Mononuclear cell (primary cell): ENCODE results near the gene HMX2. TPM values are rescaled to one million over a fixed set of nuclear protein-coding genes. Genes with fewer than 3 reads are reported as not detected.

ENCODE experiments used
- H3K27me3 ChIP-seq: 2 replicates; pipeline ENCODE4 v1.6.0; 2011; ENCODE audit warnings: low read length, control low read depth; ENCODE audit not compliant: insufficient read depth
- H3K4me1 ChIP-seq: 2 replicates; pipeline ENCODE4 v1.5.1; 2011; ENCODE audit warnings: mild to moderate bottlenecking, low read length, control low read depth; ENCODE audit not compliant: insufficient read depth
- H3K4me3 ChIP-seq: 2 replicates; pipeline ENCODE4 v1.5.1; 2011; ENCODE audit warnings: mild to moderate bottlenecking, low read length, moderate library complexity
- H3K9me3 ChIP-seq: 2 replicates; pipeline ENCODE4 v1.5.1; 2011; ENCODE audit warnings: low read depth, mild to moderate bottlenecking, control low read depth, low read length
- total RNA-seq: library from RNA; depleted of rRNA; stranded (reverse); fragments of >200 nt; gene quantifications from one replicate; pipeline ENCODE4 v1.2.3, GENCODE V29; 2012

HMX2 gene
- total RNA-seq, 1 donor = not detected

DNA sequence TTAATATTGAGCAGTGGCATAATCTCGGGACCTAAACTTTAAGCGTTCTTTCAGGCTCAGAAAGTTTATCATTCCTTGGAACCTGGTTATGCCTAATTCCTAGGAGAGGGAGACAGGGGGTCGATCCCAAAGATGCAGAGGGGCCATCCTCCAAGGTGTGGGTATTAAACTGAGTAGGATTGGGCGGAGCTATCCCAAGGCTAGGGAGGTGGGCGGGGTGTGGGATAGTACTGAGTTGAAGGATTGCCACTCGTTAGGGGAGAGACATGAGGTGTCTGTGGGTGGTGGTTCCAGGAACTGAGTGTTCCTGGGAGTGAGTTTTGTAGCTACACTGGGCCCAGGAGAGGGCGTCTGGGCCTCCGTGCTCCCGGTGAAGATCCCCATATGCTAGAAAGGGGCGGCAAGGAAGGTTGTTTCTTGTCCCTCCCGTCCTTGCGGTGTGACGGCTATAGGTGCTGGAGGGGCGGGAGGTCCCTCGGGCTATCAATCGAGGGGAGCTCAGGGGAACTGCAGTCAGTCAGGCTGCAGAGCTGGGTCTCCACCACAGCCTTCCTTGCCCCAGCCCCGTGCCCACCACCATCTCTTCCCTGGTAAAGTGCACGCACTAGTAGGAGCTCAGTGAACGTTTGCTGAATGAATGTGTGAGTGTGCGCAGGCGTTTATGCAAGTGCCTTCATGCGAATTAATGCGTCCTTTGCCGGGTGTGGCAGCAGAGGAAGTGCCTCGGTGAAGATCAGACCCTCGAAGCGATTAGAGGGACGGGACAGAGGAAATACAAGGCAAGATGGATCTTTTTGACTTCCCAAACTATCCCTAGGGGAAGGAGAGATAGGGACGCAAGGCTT is 3.0 kb upstream of the HMX2 start:
- H3K4me3 ChIP-seq = no peak overlapping the region
- no peaks in the 10 kb centered on the region for H3K9me3 ChIP-seq
- H3K4me1 ChIP-seq = peaks cover 46% of the 10 kb centered on the region

DNA sequence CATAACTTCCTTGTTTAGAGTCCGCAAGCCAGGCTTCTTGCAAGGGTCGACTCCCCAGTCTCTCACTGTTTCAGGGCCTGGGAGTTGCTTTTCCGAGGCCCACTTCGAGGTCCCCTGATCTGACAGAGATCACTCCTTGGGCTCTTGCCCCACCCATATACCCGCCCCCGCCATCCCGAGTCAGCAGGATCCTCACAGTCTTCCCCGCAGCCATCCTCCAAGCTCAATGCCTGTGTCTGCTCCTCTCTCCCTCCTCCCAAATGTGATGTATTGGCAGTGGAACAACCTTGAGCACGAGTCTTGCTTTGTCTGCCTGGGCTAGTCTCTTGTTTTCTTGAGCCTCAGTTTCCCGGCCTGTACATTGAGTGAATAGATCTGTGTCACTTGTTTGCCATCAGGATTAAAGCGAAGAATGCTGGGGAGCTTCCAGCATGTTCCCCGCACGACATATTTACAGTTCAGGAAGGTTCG is 2.4 kb upstream of the HMX2 start:
- H3K4me3 ChIP-seq = no peak overlapping the region
- H3K4me1 ChIP-seq = peaks cover 53% of the 10 kb centered on the region
- no peaks in the 10 kb centered on the region for H3K9me3 ChIP-seq

More for the DNA sequence above, 3.0 kb upstream of the HMX2 start:
- H3K27me3 ChIP-seq = peaks cover 95% of the 10 kb centered on the region

DNA sequence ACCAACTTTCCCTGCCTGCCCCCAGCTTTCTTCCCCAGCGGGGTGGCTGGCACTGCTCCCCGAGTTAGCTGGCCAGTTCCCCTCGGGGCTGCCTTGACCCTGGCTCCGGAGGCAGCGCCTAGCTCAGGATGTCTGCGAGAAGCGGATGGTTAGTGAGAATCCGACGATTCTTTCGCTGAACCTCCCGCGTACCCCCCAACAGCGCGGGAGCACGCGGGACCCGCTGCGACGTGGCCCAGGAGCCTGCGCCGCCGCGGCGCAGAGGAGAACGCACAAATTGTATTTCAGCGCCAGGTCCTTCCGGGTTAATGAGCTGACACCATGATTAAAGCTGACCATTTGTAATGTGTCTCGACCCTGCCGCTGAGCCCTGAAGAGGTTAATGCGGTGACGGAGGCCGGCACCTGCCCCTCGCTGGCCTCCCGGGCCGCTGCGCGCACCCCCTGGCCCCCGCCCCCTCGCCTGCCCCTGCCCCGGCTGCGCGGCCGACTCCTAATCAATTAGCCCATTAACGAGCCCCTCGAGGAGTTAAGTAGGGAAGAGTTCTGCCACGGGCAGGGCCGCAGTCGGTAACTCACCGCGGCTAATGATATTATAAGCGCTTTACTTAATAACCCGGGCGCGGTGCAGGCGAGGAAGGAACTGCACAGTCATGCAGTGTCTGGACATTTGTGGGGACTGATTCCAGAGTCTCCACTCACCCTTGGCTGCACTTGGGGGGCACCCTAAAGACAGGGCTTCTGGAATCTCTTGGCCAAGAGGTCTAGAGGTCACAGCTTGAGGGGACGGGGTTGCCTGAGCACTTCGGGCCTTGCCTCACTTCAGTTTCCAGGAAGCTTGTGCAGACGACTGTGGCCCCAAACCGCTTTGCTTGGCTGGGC is 1.7 kb upstream of the HMX2 start:
- H3K4me1 ChIP-seq = peaks cover 60% of the 10 kb centered on the region
- peaks cover 95% of the 10 kb centered on the region for H3K27me3 ChIP-seq
- no peak overlapping the region for H3K4me3 ChIP-seq
- H3K9me3 ChIP-seq = no peaks in the 10 kb centered on the region

More for the DNA sequence above, 2.4 kb upstream of the HMX2 start:
- peaks cover 95% of the 10 kb centered on the region for H3K27me3 ChIP-seq

DNA sequence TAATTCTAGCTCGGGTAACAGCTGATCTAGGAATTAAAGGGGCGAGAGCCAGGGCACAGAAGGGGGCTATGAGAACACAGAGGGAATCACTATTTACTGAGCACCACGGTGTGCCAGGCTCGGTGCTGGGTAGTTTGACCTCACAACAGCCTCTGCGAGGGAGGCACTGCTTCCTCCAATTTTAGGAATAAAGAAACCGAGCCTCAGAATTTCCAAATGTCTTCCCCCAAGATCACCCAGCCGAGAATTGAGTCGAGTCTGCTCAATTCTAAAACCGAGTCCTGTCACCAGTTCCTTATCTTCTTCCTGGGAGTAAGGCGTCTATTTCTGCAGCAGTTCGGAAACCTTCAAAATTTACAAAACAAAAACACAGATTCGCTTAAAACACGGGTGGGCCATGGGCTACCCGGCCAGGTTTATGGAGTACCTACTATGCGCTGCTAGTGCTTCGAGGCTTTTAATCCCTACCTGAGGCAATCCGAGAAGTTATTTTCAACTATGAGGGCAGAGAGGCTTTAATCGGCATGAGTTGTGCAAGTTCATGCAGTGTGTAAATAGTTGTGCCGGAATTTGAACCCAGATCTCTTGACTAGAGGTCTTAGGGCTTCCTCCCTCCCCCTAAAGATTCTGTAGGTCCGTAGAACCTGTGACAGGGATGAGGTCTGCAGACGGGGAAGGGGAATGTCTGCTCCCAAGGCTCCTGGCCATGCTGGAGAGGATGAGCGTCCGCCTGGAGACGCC is 872 bp upstream of the HMX2 start:
- H3K4me1 ChIP-seq = peaks cover 64% of the 10 kb centered on the region
- no peak overlapping the region for H3K4me3 ChIP-seq
- H3K27me3 ChIP-seq = peaks cover 95% of the 10 kb centered on the region
- no peaks in the 10 kb centered on the region for H3K9me3 ChIP-seq

DNA sequence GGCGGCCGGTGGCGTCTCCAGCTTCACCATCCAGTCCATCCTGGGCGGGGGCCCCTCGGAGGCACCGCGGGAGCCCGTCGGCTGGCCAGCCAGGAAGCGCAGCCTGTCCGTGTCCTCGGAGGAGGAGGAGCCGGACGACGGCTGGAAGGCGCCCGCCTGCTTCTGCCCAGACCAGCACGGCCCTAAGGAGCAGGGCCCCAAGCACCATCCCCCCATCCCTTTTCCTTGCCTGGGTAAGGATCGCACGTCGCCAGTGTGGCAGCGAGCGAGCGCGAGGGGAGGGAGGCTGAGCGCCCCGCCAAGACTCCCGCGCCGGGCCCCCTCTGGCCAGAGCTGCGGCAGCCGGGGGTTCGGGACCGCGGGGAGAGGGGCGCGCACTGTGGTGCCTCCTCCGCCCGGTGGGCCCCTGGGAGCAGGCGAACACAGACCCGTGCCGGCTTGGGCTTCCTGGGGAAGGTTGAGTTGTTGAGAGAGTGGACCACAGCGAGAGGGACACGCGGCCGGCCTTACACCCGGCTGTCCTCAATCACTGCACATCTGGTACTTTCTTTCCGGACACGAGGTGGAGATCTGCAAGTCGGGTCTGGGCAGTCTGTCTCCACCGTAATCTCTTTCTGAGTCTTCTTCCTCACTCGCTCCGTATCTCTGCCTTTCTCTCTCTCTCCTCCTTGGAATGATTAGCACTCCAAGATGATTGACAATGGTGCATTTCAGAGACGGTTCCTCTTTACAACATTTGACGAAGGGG is 652 bp downstream of the HMX2 start:
- Histone ChIP-seq H3K4me3 (no peak overlapping the region), H3K4me1 (peaks cover 63% of the 10 kb centered on the region), H3K27me3 (peaks cover 94% of the 10 kb centered on the region), H3K9me3 (no peaks in the 10 kb centered on the region)

DNA sequence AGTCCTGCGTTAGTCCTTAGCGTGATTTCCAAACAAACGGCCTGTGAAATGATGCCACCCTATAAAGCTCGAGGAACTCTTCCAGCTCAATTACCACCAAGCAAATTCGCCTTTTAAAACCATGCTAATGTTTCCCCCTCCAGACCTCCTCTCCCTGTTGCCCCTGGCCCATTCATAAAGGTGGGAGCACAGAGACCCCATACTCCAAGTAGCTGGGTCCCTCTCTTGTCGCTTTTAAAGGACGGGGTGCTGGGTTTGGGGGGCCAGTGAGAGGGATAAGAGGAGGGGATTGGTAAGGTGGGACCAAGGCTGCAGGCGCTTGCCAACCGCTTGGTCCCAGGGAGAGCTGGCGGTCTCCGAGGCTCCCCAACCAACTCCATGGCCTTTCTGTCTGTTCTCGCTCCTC is 1.2 kb downstream of the HMX2 start:
- peaks cover 66% of the 10 kb centered on the region for H3K4me1 ChIP-seq
- H3K4me3 ChIP-seq = no peak overlapping the region
- H3K9me3 ChIP-seq = no peaks in the 10 kb centered on the region
- peaks cover 88% of the 10 kb centered on the region for H3K27me3 ChIP-seq

DNA sequence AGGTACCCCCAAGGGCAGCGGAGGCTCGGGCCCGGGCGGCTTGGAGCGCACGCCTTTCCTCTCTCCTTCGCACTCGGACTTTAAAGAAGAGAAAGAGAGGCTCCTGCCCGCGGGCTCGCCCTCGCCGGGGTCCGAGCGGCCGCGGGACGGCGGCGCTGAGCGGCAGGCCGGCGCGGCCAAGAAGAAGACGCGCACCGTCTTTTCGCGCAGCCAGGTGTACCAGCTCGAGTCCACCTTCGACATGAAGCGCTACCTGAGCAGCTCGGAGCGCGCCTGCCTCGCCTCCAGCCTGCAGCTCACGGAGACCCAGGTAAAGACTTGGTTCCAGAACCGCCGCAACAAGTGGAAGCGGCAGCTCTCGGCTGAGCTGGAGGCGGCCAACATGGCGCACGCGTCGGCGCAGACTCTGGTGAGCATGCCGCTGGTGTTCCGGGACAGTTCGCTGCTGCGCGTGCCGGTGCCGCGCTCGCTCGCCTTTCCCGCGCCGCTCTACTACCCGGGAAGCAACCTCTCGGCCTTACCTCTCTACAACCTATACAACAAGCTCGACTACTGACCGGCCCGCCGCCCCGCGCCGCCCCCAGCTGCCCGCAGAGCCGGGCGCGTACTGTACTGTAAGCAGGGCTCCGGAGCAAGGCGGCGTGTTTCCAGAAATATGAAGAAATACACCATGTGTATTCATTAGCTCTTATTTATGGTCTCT is 1.8 kb downstream of the HMX2 start:
- H3K4me3 ChIP-seq = peak overlapping the region; percentile 15
- H3K9me3 ChIP-seq = no peaks in the 10 kb centered on the region
- peaks cover 83% of the 10 kb centered on the region for H3K27me3 ChIP-seq
- peaks cover 65% of the 10 kb centered on the region for H3K4me1 ChIP-seq

DNA sequence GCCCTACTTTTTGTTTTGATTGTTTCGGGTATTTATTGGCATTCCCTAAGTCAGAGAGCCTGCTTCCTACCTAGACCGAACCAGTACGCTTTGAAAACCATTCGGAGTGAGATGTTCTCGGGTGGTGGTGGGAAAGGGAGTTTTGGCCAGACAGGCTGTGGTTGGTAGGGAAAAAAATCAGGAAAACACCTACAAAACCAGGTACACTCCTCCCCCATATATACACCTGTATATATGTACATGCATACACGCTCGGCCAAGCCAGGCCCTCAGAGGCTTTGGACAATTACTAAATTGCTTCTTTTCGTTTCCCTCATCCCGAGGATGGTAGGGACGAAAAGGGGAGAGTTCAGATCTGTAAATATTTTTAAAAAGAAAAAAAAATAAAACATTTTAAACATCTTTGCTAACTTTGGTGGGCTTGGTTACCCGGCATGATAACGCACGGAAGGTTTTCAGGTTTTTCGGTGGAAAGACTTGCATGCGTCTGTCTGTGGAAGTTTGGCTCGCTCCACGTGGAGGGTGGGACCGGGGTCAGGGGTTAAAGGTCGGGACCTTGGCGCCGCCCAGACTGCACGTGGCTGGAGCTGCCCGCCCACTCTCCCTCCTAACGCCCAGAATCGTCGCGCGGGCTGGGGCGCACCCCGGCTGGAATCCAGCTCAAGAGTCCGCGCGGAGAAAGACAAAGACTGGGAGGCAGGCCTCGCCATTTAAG is 2.5 kb downstream of the HMX2 start:
- no peaks in the 10 kb centered on the region for H3K9me3 ChIP-seq
- peaks cover 70% of the 10 kb centered on the region for H3K4me1 ChIP-seq
- peaks cover 76% of the 10 kb centered on the region for H3K27me3 ChIP-seq
- peak overlapping the region; percentile 8 for H3K4me3 ChIP-seq

DNA sequence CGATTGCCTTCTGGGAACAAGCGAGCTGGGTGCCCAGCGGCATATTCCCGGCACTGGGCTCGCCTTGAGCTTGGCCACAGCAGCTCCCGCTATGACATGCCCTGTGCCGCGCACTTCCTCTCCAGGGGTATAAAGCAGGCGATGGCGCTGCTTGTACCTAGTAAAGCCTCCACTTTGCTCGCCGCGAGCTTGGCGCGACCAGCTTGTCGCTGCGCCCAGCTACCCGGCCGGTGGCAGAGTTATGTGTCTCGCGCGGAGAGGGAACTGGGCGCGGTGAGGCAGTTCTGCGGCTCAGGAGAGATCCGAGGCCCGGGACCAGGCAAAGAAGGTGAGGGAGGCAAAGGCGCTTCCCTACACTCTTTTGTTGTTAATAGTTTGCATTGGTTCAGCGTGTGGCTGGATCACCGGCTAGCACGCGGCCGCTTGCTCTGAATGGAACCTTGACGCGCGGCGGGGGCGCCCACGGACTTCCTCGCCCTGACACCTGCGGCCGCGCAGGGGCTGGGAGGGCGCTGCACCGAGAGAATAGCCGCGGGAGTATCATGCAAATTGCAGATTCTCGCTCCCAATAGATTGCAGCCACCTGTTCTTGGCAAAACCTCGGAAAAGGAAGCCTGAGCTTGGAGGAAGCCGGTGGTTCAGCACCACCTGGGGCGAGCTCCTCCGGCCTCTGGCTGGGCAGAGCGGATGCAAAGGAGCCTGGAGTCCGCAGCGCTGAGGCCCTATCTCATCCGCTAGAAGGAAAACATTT is 3.2 kb downstream of the HMX2 start:
- H3K27me3 ChIP-seq = peaks cover 68% of the 10 kb centered on the region
- no peaks in the 10 kb centered on the region for H3K9me3 ChIP-seq
- H3K4me1 ChIP-seq = peaks cover 70% of the 10 kb centered on the region
- H3K4me3 ChIP-seq = peak overlapping the region; percentile 8

DNA sequence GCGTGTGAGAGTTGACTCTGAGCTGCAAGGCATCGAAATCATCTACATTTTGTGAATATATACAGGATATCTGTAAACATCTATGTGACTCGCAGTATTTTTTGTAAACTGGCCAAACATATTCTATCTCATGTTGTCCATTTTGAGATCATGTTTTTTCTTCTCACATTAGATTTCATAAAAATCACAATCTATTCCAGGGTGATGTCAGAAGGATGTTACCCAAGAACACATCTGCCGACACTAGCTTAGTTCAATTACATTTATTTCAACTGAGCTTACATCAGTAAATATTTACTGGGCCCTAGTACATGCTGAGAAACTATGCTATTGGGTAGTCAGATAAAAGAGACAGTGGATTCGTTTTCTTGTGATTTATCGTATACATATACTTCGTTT is 3.8 kb downstream of the HMX2 start:
- peaks cover 64% of the 10 kb centered on the region for H3K27me3 ChIP-seq
- H3K4me3 ChIP-seq = no peak overlapping the region
- peaks cover 72% of the 10 kb centered on the region for H3K4me1 ChIP-seq
- no peaks in the 10 kb centered on the region for H3K9me3 ChIP-seq

DNA sequence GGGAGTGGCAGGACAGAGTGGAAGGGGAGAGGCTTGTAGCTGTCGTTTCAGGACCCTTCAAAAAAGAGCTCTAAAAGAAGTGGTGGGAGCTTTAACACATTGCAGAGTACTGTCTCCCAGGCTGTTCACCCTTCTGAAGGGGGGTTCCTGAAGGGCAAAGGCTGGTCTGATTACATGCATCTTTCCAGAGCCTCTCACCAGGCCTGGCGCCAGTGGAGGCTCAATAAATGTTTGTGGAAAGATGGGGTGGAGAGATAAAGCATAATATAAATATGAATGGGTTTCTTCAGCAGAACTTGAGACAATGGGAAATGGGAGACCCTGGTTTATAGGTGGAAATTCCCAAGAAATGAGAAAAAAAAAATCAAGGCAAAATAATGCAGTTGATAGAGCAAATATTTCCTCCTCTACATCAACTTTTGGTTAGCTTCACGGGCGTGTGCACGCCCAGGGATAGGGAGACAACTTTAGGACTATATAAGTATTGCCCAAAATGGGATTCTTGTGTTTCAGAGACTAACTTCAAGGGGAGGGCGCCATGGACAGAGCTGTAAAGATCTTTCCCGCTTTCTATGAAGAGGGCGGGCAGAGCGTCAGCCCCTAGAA is 5.7 kb downstream of the HMX2 start:
- H3K27me3 ChIP-seq = peaks cover 47% of the 10 kb centered on the region
- H3K4me1 ChIP-seq = peaks cover 63% of the 10 kb centered on the region
- peak overlapping the region; percentile 96 for H3K4me3 ChIP-seq
- no peaks in the 10 kb centered on the region for H3K9me3 ChIP-seq

DNA sequence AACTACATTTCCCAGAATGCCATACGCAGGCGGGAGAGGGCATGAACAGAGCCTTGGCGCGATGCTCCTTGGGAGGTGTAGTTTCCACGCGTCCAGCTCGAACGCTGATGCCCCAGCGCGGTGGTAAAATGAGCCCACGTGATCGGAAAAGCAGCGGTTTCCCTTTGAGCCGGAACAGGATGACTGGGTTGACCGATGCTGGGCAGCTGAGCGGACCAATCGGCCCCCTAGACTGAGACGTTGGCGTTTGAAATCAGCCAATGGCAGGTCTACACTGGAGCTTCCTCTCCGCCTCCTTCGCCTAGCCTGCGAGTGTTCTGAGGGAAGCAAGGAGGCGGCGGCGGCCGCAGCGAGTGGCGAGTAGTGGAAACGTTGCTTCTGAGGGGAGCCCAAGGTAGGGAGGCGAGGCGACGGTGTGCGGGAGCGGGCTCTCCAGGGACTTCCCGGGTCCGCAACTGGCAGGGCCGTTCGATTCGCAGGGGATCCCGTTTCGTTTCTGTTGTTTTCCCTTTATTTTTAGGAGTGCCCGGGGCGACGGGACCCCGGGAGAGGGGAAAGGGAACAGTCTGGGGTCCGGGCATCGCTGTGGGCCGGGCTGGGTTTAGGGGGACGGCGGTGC is 6.3 kb downstream of the HMX2 start, which contains the start of gene BUB3:
BUB3 (plus strand) TSS at position 311 of the 619 bp plus-strand sequence. CDS start 516 bp downstream, outside the sequence.
- Histone ChIP-seq H3K4me1 (peaks cover 57% of the 10 kb centered on the region), H3K27me3 (peaks cover 41% of the 10 kb centered on the region), H3K9me3 (no peaks in the 10 kb centered on the region), H3K4me3 (peak within 1 kb of the TSS; percentile 96)
